HuH-7 (cell line): Measurements from ENCODE around the gene TMEM33.

Experiments
- DNase-seq: peaks from one replicate; pipeline ENCODE4 v3.0.0; 2011; ENCODE audit warnings: low spot score

TMEM33 gene

GRCh38 chr4:41939016-41939626 is 3.9 kb downstream of the TMEM33 start:
- DNase-seq, result peak; percentile 13

DNA sequence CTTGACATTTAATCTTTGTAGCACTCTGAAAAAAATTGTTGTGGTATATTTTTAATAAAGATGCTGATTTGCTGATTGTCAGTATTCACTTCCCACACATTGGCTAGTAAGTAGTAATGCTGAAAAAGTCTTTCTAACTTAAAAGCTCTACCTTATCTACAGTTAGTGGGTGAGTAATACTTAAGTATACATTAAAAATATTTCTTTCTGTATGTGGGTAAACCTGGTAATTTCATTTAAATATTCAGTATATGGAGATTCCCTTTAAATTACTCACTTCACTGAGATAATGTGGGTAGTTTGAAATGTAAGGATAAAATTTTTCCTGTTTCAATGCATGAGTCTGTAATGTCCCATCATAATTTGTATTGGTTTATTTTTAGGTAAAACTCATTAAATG is 5.6 kb downstream of the TMEM33 start:
- DNase-seq, result no peak

DNA sequence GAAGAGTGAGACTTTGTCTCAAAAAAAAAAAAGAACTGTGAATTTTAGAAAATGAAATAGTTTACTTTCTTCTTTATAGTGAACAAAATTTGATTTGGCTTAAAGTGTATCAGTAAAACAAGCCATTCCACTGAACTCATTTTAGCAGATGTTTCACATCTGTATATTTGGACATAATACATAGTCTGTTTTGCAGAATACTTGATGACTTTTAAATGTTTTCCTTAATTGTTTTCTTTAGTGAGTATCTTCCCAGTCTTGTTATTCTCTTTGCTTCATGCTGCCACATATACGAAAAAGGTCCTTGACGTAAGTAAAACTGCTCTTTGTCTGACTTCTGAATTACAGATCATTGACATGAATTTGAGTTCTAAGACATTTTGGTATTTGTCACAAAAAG is 8.3 kb downstream of the TMEM33 start:
- no peak for DNase-seq

DNA sequence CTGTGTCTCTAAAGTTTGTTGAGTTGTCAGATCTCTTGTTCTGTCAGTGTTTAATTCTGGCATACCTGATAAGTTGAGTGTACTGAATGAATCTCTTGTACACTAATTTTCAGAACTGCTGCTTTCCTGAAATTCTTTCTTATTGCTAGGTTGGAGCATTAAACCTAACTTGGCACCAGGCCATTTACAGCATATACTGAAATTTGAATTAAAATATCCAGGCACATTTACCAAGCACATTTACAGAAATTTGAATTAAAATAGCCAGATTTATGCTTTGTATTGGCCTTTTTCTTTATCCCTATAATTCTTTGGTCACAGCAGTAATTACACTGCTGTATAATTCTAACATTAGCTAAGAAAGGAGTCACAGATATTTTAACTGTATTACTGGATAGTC is 8.9 kb downstream of the TMEM33 start:
- no peak for DNase-seq

DNA sequence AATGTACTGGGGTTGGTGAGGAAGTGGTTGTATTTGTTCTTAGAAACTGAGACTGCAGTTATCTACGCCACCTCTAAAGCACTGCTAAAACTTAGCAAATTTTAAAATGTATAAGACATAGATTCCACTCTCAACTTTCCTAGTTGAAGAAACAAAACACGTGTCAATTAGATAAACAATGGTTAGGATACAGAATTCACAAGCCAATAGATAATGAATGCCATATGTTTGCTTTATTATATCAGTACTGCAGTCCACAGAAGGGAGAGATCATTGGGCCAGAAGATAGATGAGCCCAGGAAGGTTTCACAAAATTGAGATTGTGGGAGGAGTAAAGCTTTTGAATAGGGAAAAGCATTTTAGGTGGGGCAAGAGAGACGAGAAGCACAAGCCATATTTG is 14.3 kb downstream of the TMEM33 start:
- DNase-seq, result no peak

DNA sequence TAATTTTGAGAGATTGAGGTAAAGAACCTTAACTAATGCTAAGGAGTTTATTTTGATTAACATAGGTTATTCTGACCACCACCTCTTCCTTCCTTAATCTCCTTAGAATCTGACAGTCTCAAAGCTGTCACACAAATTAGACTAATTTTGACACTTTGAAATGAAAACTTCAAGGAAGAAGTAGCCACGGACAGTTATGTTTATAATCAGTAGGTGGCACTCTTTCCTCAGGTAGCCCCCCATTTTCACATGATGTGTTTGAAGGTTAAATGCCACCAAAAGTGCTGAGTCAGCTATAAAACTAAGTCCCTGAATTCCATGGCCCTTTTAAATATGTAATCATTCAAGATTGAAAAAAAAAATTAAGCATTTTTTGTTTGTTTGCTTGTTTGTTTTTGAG is 22.4 kb downstream of the TMEM33 start:
- peak; percentile 21 for DNase-seq

DNA sequence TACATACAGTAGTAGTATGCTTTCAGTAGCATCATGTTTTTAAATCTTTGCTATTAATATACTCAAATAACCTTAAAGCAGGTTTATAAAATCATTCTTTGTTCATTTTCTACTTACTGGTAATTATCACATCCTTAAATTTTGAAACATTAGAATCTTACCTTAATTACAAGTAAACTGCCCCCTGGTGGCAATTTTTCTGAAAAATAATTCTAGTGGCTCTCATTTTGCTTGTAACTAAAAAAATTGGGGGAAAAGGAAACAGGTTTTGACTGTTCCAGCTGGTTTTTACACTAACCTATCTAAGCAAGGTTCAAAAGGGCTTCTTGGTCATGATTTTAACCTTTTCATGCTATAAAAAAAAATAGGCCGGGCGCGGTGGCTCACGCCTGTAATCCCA is 27.9 kb downstream of the TMEM33 start:
- no peak for DNase-seq

GRCh38 chr4:41964401-41964800 is 29.2 kb downstream of the TMEM33 start:
- no peak for DNase-seq

DNA sequence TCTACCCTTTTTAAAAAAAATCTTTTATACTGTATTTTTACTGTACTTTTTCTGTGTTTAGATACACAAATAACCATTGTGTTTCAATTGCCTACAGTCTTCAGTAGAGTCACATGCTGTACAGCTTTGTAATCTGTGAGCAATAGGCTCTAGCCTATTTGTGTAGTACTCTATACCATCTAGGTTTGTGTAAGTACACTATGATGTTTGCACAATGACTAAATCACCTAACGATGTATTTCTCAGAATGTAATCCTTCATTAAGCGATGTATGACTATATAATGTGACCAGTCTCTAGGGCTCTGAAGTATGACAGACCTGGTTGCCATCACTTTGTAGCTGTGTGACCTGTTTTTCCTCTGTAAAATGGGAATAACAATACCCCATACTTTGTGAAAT is 32.2 kb downstream of the TMEM33 start:
- DNase-seq, result no peak

GRCh38 chr4:41969671-41970070 is 34.4 kb downstream of the TMEM33 start:
- DNase-seq, result no peak

- DNase-seq, result no peak
These were observed 40.1 kb downstream of the TMEM33 start for GRCh38 chr4:41975341-41975740.

DNA sequence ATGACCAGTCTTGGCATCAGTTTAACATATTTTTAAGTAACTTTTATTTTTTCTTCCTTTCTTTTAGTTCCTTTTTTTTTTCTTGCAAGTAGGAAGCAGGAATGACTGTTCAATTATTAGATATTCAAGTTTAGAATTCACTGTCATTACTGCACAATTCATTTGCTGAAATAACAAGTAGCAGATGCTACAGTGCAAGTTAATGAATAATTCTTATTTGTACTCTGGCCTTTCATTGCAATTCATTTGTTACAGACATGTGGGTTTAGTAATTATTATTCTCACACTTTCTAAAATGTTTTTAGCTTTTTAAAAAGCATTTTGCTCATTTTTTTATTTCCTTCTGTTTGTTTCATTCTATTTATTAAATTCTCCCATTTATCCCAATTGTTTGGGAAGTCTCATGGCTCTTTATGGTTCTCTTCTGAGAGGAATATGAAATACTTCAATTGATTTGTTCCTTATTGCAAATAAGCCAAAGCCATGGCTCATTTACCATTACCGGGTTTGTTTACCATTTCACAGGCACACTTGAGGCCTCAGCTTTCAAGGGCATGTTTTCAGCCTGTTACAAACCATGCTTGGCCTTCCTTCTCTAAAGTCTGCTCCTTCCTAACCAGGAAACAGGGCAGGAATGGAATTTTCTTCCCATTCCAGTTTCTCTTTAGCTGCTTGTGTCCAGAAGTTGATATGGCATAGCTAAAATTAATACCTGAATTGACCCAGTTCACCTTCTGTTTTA is 41.7 kb downstream of the TMEM33 start:
- DNase-seq, result no peak

DNA sequence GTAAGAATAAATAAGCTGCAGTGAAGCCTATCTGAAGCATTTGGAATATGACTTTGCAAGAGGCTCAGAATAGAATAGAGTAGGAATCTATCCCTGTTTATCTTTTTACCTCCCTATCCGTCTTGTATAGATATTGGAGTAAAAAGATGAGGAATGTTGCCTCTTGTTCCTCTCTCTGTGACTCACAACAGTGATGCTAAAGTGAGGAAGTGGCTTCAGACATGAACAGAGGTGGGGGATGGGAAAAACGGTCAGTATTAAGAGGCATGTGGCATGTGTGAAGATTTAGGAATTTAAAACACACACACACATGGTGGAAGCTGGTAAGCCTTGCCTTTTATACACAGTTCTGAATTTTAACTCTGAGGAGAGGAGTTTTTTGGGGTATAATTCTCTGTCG is 42.5 kb downstream of the TMEM33 start:
- DNase-seq, result no peak

GRCh38 chr4:41981456-41981855 is 46.2 kb downstream of the TMEM33 start, which contains the start of gene DCAF4L1:
DCAF4L1 (plus strand) TSS chr4:41981756; CDS start chr4:41981793, 37 bp downstream.
- no peak for DNase-seq

- no peak for DNase-seq
These were observed 47.5 kb downstream of the TMEM33 start for GRCh38 chr4:41982716-41983115.

DNA sequence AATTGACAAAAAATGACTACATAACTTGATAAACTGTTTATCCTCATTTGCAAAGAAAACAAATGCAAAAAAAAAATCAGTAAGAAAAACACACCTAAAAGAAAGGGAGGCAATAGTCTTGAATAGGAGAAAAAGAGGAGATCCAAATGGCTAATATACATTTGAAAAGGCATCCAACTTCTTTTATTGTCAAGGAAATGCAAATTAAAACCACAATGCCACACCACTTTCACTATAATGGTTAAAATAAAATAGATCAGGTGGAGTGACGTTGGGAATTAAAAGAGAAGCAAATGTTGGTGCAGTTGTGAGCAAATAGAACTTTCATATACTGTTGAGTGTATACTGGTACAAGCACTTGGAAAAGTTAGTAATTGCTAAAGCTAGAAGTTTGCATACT is 49.9 kb downstream of the TMEM33 start:
- DNase-seq, result no peak

GRCh38 chr4:41989994-41990364 is 54.8 kb downstream of the TMEM33 start:
- DNase-seq, result peak; percentile 12

DNA sequence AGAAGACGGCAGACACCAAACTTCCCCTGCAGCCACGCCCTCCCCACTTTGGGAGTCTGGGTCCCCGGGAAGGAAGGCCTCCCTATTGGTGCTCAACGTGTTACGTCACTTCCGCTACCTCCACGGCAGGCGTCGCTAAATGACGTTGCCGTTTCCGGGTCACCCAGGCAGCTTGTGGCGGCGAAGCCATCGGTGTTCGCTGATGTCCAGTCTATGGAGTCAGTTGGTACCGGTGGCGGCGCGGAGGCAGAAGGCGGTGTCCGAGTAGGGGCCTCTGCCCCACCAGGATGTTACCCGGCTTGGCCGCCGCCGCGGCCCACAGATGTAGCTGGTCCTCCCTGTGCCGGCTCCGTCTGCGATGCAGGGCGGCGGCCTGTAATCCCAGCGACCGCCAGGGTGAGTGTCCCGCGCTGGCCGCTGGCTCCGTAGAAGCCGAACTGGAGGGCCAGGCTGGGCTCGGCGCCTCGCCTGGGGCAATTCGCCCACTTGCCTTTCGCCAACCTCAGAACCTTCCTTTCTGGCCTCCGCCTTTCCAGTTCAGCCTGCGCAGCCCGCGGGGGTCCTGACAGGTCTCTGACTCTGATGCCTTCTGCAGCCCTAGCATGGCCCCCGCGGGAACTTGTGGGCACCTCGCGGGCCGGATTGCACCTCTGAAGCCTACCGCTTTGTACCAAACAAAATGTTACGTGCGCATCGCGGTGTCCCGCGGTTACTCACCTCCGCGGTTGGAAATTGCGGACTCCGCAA is 55.3 kb downstream of the TMEM33 start, which contains the start of gene SLC30A9:
TSS of gene SLC30A9 (plus strand) at position 166 of the 747 bp plus-strand sequence. CDS start at position 288, 122 bp downstream.
- DNase-seq, result peak; percentile 93

- no peak for DNase-seq
These were observed 56.9 kb downstream of the TMEM33 start for GRCh38 chr4:41991916-41992767.

DNA sequence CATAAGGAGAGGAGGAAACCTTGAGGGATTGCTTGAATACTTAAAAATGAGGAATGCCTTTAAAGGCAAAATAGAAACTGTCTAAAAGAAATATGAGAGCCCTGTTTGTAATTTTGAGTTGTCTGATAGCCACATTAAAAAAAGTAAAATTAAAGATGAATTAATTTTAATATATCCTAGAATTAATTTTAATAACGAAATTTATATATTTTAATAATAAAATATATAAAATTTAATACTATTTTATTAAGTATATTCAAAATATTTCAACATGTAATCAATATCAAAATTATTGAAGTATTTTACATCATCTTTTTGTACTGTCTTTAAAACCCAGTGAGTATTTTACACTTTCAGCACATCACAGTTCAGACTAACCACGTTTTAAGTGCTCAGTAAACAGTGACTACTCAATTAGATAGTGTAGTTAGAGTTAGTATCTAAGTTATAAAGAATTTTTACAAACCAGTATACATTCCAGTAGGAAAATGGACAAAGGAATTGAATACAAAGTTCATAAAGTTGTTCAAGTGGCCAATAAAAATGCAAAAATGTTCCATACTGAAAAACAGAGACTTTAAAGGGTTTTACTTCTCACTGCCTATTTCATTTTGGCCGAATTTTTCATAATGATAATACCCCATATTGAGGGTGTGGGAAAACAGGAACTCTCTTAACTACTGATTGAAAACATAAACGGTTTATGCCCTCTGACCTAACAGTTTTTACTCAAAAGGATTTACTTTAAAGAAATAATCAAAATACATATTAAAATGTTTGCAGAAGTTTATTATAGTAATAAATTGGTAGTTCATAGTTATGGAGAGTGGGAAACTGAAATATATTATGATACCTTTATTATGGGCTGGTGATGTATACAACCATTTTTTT is 58.0 kb downstream of the TMEM33 start:
- DNase-seq, result no peak

GRCh38 chr4:41994461-41994985 is 59.3 kb downstream of the TMEM33 start:
- no peak for DNase-seq
